ENCODE measurements around the gene GLCE.
"Not testable (repeated sequence)": the region's sequence is repeated elsewhere in the genome, so short reads cannot be mapped to it uniquely, and the experiment has no call there.

The GLCE gene

DNA sequence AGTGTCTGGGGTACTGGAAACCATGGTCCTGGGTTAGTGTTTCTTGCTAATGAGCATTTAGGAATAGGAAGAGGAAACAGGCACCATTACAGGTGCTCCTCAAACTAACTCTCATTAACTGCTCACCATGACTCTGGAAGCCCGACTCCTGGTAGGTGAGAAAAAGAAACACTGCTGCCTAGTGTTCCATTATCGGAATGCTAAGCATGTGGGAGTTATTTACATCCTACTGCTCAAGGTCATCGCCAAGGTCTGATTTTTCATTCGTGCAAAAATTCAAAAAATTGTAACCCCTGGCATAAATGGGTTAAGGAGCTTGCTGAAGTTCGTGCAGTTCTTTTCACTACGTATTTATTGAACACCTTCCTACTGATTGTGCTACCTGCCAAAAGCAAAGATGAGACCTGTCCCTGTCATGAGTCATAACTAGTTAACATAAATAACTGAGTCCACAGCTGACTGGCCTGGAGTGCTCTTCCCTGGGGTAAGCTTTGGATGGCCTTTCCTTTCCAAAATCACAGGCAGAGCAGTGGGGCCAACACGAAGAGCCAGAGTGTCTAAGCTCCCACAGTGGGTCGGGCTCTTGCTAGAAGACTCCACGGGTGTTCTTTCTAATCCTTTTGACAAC is 115.6 kb downstream of the GLCE start:
- no peak for DNase-seq

DNA sequence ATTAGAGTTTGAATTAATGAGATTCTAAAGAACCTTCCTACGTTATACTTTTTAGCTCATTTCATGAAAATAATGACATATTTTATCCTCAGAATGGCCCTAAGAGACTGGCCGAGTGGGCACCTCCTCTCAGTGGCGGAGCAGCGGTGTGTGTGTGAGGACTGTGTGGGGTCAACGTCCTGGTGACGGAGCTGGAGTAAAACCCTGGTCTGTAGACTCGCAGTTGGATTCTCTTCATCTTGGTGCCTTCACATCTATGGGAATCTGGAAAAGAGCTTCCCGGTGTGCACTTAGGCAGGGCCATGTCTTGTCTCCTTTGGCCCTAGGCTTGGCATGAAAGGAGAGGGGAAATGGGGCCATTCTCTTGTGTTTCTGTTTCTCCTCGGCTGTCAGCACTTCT is 116.9 kb downstream of the GLCE start:
- no peak for DNase-seq

DNA sequence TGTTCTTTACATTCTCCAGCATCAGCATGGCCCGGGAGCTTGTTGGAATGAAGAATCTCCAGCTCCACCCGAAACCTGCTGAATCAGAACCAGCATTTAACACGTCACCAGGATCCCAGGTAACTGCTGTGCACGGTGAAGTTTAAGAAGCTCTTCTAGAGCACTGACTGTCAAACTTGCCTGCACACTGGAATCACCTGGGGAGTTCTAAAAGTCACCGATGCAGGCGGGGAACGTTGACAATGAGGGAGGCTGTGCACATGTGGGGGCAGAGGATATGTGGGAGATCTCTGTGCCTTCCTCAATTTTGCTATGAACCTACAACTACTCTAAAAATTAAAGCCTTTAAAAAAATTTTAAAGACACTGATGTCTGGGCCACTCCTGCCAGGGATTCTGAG is 119.2 kb downstream of the GLCE start:
- DNase-seq, result no peak

DNA sequence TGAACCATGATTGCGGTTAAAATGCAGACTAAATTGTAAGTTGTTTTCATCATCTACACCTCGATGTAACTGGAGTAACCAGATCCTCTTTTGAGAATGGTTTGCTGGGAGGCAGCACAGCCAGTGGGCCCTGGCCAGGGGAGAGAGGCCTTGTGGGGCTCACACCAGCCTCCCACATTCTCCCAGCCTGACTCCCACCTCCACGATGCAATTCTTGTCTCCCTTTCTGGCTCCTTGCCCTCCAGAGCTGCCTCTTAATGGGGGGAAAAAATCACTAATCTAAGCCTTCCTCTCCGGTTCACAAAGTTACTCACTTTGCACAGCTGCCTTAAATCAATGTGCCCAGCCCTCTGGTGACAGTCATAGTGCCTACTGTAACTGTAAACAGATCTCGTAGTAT is 120.3 kb downstream of the GLCE start:
- no peak for DNase-seq

DNA sequence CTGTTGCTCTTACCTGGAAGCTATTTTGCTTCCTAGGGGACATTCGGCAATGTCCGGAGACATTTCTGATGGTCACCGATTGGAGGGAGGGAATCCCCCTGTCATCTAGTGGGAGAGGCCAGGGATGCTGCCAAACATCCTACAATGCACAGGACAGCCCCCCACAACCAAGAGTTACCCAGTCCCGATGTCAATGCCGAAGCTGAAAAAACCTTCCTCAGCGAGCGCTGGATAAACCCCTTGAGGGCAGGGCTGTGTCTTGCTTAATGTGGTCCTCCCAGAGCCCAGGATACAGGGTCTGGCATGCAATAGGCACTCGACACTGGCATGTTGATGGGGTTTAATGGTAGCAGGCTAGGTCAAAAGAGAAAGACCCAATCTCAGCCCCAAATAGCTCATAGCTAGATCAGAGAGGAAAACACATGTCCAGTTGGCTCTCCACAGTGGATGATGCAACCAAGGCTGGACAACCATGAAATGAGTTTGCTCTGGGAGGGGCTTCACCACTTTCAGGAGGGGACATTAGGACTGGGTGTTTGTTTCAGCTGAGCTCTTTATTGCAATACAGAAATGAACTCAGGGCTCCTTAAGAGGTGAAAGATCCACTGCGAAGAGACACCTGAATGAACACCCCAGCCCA is 121.8 kb downstream of the GLCE start:
- no peak for DNase-seq

DNA sequence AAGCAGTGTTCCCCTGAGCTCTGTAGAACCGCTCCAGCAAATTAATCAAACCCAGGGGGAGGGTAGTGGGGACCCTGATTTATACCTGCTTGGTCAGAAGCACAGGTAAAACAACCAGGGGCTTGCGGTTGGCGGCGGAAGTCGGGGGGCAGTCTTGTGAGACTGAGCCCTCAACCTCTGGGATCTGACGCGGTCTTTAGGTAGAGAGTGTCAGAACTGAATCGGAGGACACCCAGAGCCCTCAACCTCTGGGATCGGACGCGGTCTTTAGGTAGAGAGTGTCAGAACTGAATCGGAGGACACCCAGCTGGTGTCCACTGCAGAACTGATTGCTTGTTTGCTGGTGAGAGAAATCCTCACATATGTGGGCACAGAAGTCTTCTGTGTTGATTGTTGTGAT is 125.4 kb downstream of the GLCE start:
- DNase-seq, result no peak

DNA sequence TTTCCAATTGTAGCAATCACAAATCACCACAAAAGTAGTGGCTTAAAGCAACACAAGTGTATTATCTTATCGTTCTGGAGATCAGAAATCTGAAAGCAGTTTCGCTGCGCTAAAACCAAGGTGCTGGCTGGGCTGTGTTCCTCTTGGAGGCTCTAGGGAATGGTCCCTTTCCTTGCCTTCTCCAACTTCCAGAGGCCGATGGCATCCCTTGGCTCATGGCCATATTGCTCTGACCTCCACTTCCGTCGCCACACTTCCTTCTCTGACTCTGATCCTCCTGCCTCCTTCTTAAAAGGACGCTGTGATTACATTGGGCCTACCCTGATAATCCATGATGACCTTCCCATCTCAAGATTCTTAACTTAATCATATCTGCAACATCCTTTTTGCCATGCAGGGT is 127.6 kb downstream of the GLCE start:
- DNase-seq, result no peak

DNA sequence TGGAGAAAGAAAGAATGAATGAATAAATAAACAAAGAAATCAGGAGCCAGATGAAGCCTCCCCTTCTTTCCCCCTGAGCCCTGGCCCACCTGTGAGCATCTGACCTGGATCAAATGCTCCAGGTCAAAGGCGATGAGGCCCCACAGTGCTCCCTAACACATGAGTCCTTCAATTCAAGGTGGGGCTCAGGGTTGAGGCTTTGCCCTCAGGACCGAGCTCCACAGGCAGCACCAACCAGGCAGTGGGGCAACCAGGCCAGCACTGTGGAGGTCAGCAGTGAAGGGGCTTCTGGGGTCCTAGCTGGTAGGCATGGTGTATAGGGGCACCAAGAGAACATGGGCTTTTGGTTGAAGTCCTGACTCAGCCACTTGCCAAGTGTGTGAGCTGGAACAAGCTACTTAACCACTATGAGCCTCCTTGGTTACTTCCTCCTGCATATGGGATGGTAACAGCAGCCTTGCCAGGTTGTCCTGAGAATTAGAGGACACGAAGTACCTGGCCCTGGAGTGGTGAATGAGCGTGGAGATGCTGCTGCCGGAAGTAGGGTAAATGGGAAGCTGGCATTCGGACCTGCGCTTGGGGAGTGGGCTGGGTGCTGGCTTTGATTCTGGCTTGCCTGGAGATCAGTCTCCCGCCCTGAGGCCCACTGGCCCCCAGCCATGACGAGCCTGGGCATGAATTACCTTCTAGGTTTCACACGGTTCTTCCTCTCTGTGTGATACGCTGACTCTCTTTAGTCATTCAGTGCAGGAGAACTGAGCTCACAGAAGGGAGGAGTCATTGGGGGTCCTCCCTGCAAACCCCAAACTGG is 128.3 kb downstream of the GLCE start:
- no peak for DNase-seq

DNA sequence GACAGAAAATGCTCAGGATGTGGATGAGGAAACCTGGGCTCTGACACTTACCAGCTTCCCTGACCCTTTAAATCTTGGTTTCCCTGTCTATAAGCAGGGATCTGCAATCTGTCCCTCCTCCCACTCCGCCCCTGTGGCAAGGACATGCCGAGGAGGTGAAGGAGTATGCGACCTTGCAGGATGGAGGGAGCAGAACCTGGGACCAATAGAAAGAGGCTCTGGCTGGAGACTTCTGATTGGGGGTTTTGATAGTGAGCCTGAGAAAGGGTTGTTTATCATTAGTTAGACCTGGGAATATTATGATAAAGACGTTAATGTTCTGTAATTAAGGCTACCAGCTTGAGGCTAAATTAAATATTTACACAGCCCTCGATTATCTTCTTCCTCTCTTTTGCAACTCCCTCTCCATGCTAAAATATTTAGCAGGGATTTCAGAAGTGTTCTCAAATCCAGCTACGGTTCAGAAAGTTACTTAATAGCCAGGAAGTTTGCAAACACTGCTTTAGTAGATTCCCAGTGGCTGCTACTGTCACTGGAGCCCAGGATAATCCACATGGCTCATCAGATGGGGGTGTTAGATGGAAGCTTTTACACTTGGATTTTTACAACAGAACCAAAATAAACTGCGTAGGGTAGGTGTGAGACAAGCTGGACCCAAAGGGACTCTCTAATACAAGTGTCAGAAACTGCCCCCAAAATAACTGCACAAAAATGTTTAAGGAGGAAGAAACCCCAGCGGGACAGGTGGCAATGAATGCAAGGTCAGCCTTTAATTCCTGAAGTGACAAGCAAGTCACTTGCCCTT is 129.1 kb downstream of the GLCE start:
- no peak for DNase-seq

DNA sequence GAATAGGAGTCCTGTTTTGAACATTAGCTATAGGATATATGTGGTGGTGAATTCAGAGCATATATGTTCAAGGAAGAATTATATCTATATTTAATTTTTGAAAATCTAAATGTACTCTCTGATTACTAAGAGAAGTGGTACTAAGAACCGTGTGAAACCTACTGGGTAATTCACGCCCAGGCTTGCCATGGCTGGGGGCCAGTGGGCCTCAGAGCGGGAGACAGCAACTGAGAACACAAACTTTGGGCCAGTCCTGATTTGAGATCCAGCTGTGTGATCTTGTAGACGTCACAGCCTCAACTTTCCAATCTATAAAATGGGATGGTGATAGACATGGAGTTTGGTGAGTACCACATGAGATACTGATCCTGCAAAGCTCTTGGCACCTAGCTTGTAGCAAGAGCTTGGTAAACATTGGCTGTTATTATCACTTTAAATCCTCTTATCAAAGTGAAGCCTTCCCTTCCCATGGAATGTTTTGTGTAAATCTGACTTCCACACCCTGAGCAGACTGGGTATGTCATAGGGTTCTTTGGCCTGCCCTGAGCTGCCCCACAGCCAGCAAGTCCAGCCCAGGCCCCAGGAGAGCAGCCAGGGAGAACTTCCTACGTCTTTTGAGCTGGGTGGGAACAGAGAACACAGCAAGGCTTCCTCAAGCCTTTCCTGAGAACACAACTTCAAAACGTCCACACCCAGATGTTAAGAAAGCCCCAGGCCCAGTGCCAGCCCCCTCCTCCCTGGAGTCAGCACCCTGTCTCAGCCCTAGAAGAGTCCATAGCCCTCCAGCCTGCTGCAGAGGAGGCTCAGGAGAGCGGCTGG is 130.1 kb downstream of the GLCE start:
- DNase-seq, result no peak

DNA sequence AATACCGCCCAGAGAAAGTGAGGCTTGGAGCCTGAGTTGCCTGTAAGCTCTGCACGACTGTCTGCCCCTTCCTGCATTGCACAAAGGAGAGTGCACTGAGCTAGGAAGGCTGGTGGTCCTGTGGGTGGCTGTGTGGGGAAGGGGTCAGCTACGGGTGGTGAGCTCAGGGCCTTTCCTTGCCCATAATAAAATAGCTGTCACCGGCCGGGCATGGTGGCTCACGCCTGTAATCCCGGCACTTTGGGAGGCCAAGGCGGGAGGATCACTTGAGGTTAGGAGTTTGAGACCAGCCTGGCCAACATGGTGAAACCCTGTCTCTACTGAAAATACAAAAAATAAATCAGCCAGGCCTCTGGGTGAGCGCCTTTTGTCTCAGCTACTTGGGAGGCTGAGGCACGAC is 131.2 kb downstream of the GLCE start:
- DNase-seq, result not testable (repeated sequence)

DNA sequence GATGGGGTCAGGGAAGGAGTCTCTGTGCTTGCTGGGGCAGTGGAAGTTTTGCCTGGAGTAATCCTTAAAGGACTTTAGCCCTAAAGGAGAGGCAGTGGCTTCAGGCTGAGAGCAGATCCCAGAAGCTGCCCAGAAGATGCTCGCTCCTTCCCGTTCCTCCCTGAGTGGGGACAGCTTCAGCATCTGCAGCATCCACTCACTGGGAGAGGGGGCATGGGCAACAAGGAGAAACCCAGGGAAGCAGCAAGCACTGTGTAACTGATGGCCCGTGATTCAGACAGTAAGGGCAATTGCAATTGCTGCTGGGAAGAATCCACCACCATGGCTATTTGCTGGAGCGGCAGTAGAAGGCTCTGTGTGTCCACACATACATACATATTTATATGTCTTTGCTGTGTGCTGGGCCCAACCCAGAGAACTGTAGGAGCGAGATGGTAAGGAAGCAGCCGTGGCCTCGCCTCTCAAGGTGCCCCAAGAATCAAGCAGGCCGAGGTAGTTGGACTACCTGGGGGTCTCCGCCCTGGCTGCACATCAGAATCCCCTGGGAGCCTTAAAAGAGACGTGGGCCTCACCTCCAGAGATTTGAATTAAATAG is 132.5 kb downstream of the GLCE start:
- DNase-seq, result no peak

DNA sequence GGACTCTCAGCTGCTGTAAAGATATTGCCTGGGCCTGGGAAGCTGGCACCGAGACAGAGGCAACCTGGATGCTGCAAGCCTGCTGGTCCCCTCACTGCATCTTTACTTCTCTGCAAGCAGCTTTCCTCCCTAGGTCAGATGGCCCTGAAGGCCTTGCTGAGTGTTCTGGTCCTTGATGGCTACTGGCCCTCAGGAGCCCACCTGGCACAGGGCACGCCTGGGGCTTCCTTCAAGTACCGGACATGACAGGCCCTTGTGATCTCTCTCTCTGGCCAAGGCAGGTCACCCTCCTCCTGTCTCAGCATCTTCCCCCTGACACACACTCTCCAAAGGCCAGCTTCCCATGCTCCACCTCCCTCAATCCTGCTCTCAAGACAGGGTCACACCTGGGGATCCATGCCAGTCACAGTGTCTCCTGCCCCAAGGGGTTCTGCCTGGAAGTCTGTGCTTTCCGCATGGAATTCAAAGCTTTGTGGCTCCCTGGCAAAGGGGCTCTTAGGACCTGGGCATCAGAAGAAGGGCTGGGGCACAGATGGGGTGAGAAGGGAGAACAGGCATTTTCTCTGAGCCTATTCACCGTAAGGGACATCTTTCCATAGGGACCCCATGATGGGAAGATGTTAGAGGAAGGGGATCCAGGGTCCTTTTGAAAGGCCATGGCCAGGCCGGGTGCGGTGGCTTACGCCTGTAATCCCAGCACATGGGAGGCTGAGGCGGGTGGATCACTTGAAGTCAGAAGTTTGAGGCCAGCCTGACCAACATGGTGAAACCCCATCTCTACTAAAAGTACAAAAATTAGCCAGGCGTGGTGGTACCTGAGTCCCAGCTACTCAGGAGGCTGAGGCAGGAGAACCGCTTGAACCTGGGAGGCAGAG is 133.5 kb downstream of the GLCE start:
- DNase-seq, result no peak

DNA sequence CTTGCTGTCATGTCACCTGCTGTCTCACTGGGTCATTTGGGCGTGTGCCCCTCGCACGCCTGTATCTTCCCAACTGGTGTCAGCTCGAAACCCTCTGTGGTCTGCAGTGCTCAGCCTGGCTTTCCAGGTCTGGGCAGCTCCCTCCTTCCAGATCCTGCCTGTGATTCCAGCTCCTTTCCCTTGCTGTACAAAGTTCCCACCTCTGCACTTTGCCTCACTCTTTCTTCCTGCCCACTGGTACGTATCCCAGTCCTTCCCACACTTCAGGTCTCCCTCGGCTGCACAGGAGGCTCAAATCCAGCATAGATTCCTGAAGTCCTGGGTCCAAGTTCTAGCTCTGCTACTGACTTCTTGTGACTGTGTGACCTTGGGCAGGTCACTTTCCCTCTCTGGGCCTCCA is 136.2 kb downstream of the GLCE start:
- DNase-seq, result no peak

DNA sequence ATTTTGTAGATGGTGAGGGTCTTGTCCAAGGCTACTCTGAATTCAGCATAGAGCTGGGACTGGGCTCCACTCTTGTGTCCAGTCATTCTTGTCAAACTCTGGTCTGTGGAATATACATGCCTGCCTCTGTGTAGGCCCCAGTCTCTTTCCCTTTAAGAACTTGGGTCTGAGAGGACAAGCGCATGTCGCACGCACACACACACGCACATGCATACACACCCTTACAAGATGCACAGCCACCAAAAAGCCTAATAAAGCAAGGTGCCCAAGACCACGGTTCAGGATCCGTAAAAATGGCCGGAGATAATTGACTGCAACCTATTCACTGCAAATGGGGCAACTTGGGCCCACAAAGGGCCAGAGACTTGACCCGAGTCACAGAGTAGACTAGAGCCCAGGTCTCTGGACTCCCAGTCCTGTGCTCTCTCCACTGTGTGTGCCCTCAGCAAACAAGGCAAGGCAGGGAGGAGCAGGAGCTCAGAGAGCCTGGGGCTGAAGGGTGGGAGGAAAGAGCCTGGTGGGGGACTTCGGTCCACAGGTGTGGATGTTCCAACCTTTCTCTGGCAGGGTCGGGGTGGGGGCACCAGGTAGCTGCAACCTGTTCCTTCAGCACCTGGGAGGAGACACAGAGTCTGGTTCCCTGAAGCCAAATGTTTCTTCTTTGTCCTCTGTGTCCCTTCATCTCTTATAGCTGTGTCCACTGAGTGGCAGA is 137.4 kb downstream of the GLCE start:
- no peak for DNase-seq

DNA sequence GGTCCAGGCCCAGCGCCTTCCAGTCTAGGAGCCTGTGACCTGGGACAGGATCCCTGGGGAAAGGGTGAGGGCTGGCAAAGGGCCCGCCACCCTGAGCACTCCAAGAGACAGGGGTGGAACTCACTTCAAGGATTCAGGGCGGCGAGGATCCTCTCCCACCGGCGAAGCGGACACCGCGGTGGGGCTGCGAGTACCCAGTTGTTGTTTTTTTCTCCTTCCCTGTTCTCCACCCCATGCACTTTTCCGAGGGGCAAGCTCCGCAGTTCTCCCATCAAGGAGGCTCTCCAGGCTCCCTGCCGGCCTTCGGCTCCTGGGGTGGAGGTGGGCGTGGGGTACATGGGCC is 137.9 kb downstream of the GLCE start:
- DNase-seq, result no peak

DNA sequence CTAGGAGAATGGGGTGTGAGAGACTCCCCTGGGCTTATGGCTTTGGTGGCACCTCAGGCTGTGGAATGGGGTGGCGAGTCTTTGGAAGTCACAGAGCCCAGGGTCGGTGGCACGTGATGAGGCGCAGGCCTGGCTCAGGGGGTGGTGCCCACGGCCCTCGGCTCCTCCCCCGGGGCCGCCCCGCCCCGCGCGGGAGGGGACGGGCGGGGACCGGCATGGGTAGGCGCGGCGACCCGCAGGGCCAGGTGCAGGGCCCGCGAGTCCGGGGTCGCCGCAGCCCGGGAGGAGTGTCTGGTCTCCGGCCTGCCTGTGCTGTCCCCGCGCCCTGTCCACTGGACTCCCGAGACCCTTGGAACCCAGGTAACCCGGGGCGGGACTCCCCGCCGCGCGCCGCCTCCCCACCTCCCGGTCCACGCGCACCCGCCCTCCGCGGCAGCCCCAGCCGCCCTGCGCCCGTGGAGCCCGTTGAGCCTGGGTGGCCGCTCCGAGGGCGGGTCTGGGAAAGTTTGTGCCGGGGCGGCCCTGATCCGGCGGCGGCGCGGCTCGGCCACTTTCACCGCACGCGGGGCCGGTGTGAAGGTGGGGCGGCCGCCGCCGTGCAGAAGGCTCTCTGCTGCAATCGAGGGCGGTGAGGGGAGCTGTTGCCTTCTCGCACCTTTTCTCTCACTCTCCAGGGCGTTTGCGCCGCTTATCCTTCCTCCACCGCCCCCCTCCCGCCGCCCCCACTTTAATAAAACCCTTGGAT is 138.4 kb downstream of the GLCE start, which contains the start of gene PAQR5:
Gene PAQR5, plus strand, starts transcription at position 216 of the 745 bp plus-strand sequence. CDS start 61,169 bp downstream, outside the sequence.
- DNase-seq, result no peak

DNA sequence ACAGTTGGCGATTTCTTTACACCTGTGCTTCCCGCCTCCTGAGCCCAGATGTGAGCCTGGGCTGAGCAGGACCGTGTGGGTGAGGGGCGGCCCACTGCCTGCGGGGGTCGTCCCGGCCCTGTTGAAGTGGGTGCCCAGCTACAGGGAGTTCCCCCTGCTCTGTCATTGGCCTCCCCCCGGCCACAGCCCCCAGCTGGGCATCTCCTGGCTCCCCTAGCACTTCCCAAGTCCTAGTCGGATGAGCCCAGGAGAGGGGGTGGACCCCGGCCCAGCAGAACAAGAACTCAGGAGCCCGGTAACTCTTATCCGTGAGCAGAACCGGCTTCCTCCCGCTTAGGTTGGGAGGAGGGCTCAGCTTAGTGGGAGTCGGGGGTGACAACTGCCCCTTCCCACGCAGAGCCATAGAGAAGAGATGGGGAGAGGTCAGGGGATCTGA is 139.0 kb downstream of the GLCE start:
- no peak for DNase-seq

DNA sequence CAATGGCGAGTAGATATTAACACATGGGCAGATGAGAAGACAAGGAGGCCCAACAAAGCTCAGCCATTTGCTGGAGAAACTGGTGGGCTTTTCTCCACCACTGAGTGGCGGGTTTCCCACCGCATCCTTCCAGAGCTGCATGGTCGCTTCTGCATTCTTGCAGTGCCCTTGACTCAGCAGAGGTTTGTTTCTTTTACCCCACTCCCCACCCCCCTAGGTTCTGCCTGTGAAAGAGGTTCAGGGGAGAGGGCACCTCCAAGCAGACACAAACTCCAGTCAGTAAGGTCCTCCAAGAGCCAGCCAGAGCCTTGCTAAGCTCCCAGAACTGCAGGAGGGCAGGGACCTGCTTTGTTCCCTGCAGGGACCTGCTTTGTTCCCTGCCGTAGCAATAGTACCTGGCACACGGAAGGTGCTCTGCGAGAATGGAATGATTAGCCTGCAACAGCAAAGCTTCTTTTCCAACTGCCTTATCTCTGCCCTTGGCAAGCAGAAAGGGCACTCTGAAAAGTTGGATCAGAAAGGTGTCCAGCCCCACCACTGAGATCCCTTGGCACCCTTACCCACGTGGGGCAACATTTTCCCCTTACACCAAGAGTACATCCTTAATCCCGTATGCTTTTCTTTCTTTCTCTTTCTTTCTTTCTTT is 139.6 kb downstream of the GLCE start:
- no peak for DNase-seq
